GM19468 (cell line): ENCODE data around the gene MYO1H.

Source experiments
- ATAC-seq: cut with Tn5 transposase; IDR thresholded peaks from one replicate; pipeline ENCODE4 v1.9.1; 2021; ENCODE audit warnings: mild to moderate bottlenecking, moderate library complexity, moderate number of reproducible peaks; ENCODE audit not compliant: unreplicated experiment; ENCODE audit errors: extremely low read depth

Gene MYO1H

DNA sequence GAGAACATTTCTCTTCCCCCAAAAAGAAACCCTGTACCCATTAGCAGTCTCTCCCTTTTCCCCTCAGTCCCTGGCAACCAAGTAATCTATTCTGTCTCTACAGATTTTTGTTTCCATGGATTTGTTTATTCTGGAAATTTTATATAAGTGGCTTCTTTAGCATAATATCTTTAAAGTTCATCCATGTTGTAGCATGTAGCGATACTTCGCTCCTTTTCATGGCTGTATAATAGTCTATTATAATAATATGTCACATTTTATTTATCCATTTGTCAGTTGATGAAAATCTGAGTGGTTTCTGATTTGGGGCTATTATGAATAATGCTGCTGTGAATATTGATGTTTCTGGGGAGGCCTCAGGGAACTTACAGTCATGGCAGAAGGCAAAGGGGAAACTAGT lies 12.8 kb upstream of the MYO1H start:
- no peak for ATAC-seq

DNA sequence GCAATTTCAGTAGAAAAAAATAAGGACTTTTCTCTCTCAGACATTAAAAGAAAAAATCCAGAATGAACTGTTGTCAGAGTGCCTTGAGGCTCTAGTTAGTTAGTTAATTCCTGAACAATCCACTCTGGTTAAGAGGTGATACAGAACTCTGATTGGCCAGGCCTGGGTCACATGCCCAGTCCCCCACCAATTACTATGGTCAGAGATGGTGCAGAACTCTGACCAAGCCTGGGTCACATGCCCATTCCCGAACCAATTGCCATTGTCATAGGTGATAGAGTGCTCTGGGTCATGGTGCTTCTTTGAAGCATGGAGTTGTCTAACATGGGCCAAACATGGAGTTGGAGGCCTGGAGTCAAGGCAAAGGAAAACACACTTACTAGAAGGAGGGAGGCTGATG lies 11.1 kb upstream of the MYO1H start:
- ATAC-seq: no peak

DNA sequence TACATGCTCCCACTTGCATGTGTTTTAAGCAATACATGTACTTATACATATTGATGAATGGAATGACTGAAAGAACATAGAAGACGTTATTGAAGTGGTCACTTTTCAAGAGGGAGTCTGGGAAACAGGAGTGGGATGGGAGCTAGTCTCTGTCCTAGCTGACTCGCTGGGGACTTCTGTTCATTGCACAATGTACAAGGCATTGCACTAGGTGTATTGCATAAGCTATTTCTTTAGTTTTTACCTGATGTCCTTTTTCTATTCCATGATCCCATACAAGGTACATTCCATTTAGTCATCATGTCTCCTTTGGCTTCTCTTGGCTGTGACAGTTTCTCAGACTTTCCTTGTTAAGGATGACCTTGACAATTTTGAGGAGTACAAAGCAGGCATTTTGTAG lies 4.0 kb upstream of the MYO1H start:
- ATAC-seq: no peak

DNA sequence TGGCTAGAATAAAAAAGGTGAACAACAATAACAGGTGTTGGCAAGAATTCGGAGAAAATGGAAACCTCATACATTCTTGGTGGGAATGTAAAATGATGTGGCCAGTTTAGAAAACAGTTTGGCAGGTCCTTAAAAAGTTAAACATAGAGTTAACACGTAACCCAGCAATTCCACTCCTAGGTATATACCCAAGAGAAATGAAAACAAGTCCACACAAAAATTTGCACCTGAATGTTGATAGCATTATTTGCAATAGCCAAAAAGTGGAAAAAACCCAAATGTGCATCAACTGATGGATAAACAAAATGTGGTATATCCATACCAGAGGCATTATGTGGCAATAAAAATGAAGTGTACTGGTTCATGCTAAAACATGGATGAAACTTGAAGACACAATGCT lies 2.3 kb upstream of the MYO1H start:
- ATAC-seq: no peak

DNA sequence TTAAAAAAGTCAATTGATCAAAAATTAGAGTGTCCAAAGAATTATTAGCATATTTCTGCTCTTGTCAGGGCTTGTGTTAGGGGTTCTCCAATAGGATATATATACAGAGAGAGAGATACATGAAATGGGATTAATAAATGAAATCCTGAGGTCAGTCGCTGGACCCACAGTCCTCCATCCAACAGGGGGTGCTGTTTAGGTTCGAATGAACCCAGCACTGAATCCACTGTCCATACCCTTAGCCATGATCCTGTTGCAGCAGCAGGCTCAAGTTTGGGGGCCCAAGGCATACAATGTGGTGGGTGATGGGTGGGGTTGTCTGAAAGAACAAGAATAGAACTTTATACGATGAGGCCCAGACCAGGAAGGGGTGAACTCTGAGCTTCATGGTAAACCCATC lies 780 bp upstream of the MYO1H start:
- no peak for ATAC-seq

DNA sequence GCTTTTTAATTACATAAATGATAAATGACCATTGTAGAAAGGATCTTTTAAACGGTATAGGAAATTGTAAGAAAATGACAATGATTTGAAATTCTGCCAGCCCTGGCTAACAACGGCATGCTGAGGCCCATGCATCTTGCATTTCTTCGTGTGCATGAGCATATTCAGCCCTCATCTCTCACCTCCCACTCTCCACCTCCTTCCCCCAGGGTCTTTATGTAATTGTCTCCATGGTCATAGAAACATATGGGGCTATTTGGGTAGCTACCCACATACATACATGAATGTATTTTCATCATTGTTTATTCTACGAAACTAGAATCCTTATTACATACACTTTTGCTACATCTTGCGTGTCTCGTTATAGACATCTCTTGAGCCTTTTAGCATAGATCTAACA lies 4.5 kb downstream of the MYO1H start:
- ATAC-seq: no peak

DNA sequence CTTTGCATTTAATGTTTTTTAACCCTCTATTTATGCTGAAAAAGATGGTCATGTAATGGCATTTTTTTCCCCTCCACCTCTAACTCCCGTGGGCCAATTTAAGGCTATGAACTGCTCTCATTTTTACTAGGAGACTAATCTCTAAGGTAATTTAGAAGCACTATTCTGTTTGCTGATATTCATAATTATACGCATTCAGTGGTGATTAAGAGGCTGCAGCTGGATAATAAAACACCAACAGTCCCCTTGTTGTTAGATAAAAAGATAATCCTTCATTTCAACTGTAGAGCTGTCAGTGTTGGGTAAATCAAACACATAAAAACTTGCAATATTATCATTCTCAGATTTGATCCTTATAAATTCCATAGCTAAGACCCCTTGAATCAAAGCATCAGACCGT lies 8.9 kb downstream of the MYO1H start:
- ATAC-seq: no peak

DNA sequence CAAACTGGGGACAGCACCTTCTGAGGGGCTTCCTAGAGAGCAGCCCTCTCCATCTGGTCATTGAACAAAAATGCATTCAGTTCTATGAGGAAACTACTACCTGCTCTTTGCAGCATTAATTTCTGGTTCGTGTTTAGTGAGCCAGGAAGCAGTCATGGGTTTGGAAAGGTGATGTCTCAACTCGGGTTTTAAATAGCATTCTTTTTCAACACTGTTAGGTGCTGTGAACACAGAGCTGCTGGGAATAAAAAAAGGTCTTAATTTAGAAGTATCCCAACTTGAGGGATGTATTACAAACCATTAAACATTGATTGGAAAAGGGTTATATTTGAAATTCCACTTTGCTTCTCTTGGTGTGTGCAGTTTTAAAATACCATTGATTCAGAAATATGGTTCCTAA lies 9.3 kb downstream of the MYO1H start:
- no peak for ATAC-seq

DNA sequence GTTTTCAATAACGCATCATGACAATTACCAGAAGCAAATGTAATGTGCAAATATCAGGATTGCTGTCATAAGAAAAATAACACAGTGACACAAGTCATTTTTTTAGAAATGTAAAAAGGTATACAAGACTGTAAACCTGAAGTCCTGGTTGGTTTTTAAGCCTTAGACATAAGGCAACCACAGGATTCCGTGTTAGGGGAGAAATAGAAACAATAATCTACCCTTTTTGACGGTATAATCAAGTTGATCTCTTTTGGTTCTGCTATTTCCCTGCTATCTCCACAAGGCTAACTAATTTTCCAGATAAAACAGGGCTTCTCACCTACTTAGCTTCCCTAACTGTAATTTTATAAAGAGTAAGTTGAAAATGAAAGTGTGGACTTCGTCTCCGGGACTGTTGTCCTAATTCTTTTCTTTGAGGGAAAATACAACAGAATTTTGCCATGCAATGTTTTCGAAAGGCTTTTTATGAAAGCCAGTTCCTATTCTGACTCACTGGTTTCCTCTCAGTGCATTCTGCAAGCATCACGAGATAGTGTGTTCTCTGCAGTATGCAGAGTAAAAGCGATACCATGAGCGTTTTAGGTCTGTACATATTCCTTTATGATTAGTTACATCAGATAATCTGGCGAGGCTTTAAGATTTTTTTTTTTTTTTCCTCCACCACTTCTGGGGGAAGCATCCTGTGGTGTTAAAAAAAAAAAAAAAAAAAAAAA lies 10.6 kb downstream of the MYO1H start:
- ATAC-seq: no peak

DNA sequence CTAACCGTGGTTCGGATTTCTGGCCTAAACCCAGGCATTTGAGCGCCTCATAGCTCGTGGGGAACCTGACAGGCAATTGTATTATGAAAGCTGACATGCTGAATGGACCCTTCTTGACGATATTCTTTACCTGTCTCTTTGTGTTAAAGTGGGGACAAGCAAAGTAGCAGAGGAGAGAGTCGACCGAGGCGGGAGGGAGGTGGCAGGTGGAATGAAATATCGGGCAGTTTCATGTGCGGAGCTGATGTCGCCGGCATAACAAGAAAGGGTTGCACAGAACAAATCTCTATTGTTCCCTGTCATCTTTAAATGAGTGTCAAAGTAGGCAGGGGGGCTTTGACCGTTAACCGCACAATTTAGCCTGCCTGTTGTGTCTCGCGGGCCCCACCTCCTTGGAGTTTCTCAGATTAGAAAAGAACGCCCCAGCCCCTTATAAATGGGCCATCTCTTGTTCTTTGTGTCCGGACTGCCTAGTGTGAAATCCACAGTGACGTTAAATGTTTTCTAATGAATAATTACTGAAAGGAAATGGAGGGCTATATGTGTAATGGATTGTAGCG lies 11.5 kb downstream of the MYO1H start:
- no peak for ATAC-seq

DNA sequence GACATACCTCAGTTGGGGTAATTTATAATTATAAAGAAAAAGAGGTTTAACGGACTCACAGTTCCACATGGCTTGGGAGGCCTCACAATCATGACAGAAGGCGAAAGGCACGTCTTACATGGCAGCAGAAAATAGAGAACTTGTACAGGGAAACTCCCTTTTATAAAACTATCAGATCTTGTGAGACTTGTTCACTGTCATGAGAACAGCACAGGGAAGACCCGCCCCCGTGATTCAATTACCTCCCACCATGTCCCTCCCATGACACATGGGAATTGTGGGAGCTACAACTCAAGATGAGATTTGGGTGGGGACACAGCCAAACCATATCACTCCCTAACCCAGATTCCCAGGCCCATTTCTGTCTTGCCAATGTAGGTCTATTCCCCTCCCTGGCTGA lies 22.1 kb downstream of the MYO1H start:
- no peak for ATAC-seq

DNA sequence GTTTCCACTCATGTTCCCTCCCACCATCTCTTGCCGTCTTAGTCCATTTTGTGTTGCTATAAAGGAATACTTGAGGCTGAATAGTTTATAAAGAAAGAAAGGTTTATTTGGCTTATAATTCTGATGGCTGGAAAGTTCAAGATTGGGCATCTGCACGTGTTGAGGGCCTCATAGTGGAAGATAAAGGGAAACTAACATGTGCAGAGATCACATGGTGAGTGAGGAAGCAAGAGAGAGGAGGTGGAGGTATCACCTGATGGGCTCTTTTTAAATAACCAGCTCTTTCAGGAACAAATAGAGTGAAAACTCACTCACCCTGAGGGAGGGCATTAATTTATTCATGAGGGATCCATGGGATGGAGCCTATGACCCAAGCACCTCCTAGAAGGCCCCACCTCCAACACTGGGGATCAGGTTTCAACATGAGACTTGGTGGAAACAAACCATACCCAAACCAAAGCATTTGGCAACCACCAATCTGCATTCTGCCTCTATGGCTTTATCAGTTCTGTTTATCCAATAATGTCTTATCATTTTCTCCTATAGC lies 29.5 kb downstream of the MYO1H start:
- no peak for ATAC-seq

DNA sequence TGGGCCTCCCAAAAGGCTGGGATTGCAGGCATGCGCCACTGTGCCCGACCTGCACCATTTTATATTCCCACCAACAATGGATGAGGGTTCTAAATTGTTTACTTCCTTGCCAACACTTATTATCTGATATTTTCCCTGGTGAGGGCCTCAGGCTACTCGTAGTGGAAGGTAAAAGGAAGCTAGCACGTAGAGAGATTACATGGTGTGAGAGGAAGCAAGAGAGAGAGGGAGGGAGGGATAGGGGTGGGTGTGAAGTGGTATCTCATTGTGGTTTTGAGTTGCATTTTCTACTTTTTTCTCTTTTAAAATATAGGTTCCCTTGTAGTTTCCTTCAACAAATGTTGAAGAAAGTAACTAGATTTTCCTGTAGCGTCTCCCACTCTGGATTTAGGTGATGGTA lies 30.9 kb downstream of the MYO1H start:
- ATAC-seq: no peak

DNA sequence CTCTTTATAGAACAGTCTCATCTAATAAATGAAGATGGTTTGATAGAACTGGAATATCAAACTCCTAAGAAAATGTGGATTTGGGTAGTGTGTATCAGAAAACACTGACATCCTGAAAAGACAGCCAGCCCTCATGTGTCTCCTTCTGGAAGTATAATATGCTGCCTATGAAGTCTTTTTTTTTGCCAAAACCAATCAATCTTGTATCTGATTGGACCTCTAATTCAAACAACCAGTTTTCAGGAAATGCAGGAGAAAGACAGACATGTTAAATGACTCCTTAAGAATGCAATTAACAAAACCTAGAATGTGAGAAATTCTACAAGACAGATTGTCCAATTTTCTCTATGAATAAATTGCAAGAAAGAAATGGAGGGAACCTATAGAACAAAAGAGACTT lies 34.3 kb downstream of the MYO1H start:
- no peak for ATAC-seq

DNA sequence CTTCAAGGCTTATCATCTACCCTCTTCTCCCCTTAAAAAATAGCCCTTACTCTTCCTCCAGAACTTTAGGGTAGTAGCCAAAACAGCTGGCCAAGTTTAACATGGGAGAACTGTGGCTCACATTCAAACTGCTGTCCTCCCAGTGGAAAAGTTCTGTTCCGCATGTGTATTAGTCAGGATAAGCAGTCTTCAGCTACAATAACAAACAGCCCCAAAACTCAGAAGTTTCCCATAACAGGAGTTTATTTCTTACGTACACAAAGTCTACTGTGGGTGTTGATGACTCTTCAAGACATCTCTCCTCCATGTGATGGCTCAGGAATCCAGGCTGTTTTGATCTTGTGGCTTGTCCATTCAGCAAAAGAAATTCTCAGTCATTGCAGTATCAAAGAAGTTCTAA lies 35.5 kb downstream of the MYO1H start:
- no peak for ATAC-seq

DNA sequence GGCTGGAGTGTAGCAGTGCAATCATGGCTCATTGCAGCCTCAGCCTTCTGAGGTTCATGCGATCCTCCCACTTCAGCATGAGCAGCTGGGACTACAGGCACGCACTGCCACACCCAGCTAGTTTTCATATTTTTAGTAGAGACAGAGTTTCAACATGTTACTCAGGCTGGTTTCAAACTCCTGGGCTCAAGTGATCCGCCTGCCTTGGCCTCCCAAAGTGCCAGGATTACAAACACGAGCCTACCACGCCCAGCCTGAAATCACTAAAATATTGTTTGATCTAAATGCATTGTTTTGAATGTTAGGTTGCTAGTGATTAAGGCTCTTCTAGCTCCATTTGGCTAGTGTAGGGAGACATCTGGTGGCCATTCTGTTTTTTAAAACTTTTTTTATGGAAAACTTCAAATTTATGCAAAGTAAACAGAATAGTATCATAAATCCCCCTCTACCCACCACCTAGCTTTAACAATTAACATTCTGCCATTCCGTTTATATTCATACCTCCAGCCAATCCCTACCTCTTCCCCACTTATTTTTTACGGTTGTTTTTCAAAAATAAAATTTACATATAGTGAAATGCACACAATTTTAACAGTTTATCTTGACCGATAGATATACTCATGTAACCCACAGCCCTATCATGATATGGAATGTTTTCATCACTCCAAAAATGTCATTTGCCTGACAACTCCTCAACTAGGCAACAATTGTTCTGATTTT lies 37.8 kb downstream of the MYO1H start:
- ATAC-seq: no peak

DNA sequence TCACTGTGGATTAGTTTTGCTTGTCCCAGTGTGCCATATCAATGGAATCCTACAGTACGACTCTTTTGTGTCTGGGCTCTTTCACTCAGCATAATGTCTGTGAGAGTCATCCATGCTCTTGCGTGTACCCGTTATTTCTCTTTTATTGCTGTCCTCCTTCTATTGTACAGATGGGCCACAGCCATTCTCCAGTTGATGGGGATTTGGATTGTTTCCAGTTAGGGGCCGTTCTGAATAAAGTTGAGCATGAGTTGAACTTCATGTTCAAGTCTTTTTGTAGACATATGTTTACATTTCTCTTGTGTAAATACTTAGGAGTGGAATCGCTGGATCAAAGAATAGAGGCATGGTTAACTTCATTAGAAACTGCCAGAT lies 38.3 kb downstream of the MYO1H start:
- no peak for ATAC-seq

DNA sequence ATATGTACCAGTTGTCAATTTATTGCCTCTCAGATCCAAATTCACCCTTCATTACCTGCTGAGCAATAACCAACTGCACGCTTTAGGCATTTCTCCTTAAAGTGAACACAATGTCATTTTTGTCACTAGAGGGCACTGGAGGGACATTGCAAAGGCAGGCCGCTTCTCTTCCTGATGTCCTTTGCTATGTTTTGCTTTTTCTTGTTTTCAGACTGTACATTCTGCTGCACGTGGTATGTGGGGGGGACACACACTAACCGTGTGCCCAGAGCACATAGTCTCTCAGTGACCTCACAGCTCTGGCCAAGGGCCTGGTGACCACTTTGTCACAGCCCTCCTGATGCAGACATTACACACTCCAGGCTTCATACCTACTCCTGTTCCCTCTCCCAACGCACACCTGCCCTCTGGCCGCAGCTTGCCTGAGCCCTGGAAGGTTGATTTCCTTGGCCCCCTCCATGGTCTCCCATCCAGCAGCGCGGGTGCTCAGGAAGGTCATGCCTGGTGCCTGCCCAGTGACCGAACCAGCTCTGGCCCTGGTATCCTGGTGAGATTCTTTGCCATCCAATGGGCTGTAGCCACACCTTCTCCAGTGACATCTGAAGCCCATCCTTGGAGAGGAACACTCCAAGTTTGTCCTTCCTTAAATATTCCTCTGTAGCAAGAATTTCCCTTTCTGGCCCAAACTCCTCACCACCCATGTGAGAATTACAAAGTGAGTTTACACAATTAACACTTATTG lies 39.9 kb downstream of the MYO1H start:
- ATAC-seq: no peak

DNA sequence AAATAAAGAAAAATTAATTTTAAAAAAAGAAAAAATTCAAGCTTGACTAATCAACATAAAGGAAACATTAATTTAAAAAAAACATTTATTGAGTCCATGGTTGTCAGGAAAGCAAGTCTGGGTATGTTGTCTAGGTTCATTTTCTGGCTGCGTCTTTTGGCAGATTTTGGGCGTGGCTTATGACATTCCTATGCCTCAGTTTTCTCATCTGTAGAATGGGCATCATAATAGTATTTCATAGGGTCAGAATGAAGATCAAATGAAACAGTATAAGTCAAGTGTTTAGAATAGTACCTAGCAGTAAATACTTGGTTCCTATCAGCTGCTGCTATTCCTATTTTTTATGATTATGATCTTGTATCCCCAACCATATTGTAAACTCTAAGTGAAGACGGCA lies 40.5 kb downstream of the MYO1H start:
- no peak for ATAC-seq

DNA sequence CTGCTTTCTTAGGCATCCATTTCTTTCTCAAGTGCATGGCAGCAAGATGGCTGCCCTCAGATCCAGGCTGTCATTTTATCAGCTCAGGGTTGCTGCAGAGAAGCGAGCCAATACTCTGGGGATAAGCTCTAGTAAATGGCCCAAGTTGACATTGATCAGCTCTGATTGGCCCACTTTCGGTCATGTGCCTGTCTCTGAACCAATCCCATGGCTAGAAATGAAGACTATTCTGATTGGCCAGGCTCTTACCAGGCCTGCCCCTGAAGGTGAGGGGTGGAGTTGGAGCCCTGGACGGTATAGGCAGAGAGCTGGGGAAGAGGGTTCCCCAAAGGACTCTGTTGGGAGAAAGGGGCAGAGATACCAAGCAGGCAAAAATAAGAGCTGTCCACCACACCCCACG lies 41.4 kb downstream of the MYO1H start:
- ATAC-seq: no peak
